ENCODE measurements around the gene KAZN.

KAZN gene

DNA sequence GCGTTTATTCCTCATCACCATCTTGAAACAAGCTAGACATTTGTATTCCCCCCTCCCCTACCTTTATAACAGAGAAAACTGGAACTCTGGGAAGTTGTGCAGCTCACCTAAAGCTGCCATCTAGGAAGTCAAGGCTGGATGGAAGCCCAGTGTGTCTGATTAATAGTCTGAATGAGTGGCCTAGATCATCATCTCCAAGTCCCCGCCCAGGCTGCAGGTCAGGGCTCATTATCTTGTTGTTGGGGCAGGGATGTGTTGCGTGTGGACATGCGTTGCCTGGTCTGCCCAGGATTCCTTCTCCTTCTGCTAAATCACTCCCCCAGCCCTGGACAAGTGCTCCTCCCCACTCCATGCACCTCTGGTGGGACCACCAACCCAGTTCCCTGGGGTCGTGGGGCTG lies 14.7 kb upstream of the KAZN start:
- TF ChIP-seq, protein P1, sequence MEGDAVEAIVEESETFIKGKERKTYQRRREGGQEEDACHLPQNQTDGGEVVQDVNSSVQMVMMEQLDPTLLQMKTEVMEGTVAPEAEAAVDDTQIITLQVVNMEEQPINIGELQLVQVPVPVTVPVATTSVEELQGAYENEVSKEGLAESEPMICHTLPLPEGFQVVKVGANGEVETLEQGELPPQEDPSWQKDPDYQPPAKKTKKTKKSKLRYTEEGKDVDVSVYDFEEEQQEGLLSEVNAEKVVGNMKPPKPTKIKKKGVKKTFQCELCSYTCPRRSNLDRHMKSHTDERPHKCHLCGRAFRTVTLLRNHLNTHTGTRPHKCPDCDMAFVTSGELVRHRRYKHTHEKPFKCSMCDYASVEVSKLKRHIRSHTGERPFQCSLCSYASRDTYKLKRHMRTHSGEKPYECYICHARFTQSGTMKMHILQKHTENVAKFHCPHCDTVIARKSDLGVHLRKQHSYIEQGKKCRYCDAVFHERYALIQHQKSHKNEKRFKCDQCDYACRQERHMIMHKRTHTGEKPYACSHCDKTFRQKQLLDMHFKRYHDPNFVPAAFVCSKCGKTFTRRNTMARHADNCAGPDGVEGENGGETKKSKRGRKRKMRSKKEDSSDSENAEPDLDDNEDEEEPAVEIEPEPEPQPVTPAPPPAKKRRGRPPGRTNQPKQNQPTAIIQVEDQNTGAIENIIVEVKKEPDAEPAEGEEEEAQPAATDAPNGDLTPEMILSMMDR (IDR thresholded peaks at IDR 0.05; ENCODE audit: low read length): no peak
- TF ChIP-seq EZH2 (IDR thresholded peaks at IDR 0.05; ENCODE audit: borderline replicate concordance, low read length): no peak
- H3K9me2 ChIP-seq (ENCODE audit: low read depth, low read length): no peaks in the 10 kb centered on the region

DNA sequence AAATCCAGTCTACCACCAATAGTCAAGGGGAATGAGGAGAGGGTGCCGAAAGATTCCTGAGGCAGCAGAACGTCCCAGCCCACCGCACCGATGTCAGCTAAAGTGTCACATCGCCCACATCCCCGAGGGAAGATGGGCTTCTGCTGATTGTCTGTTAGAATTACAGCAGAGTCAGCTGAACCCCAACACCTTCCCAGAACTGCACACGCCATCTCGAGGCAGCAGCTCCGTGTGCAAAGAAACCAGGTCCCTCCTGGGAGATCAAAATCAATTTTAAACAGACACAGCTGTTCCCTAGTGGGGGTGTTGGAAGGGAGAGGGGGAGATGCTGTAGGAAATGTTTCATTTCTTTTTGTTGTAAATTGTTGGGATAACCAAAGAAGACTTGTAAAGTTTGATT lies 12.8 kb upstream of the KAZN start:
- Histone ChIP-seq H2AFZ (ENCODE audit: low read length) (no peak overlapping the region), H3K9ac (ENCODE audit: low read length) (no peak overlapping the region), H3K79me2 (ENCODE audit: insufficient read depth, low read length) (no peaks in the 10 kb centered on the region), H3F3A (ENCODE audit: insufficient read depth, low read length) (no peaks in the 10 kb centered on the region), H3K27ac (ENCODE audit: low read depth, low read length, poor library complexity, severe bottlenecking) (no peak overlapping the region), H3K36me3 (ENCODE audit: insufficient read depth, low read length) (no peaks in the 10 kb centered on the region), H3K27me3 (ENCODE audit: insufficient read depth, low read length) (no peaks in the 10 kb centered on the region), H4K20me1 (ENCODE audit: insufficient read depth, low read length) (no peaks in the 10 kb centered on the region), H3K9me2 (ENCODE audit: low read depth, low read length) (no peaks in the 10 kb centered on the region), H3K4me1 (ENCODE audit: insufficient read depth, low read length, severe bottlenecking) (no peaks in the 10 kb centered on the region), H3K4me3 (ENCODE audit: low read depth, low read length, poor library complexity, severe bottlenecking) (no peak overlapping the region), H3K4me2 (ENCODE audit: low read length) (no peak overlapping the region), H3K9me3 (ENCODE audit: low read length) (no peaks in the 10 kb centered on the region)
- TF ChIP-seq EZH2 (IDR thresholded peaks at IDR 0.05; ENCODE audit: borderline replicate concordance, low read length): no peak
- TF ChIP-seq, protein P1 (IDR thresholded peaks at IDR 0.05; ENCODE audit: low read length): no peak

More for the DNA sequence above, 14.7 kb upstream of the KAZN start:
- Histone ChIP-seq H3F3A (ENCODE audit: insufficient read depth, low read length) (no peaks in the 10 kb centered on the region), H3K4me2 (ENCODE audit: low read length) (no peak overlapping the region), H3K79me2 (ENCODE audit: insufficient read depth, low read length) (no peaks in the 10 kb centered on the region), H3K4me1 (ENCODE audit: insufficient read depth, low read length, severe bottlenecking) (no peaks in the 10 kb centered on the region), H3K9me3 (ENCODE audit: low read length) (no peaks in the 10 kb centered on the region), H4K20me1 (ENCODE audit: insufficient read depth, low read length) (no peaks in the 10 kb centered on the region), H3K4me3 (ENCODE audit: low read depth, low read length, poor library complexity, severe bottlenecking) (no peak overlapping the region), H2AFZ (ENCODE audit: low read length) (no peak overlapping the region), H3K9ac (ENCODE audit: low read length) (no peak overlapping the region), H3K36me3 (ENCODE audit: insufficient read depth, low read length) (no peaks in the 10 kb centered on the region), H3K27me3 (ENCODE audit: insufficient read depth, low read length) (no peaks in the 10 kb centered on the region), H3K27ac (ENCODE audit: low read depth, low read length, poor library complexity, severe bottlenecking) (no peak overlapping the region)

DNA sequence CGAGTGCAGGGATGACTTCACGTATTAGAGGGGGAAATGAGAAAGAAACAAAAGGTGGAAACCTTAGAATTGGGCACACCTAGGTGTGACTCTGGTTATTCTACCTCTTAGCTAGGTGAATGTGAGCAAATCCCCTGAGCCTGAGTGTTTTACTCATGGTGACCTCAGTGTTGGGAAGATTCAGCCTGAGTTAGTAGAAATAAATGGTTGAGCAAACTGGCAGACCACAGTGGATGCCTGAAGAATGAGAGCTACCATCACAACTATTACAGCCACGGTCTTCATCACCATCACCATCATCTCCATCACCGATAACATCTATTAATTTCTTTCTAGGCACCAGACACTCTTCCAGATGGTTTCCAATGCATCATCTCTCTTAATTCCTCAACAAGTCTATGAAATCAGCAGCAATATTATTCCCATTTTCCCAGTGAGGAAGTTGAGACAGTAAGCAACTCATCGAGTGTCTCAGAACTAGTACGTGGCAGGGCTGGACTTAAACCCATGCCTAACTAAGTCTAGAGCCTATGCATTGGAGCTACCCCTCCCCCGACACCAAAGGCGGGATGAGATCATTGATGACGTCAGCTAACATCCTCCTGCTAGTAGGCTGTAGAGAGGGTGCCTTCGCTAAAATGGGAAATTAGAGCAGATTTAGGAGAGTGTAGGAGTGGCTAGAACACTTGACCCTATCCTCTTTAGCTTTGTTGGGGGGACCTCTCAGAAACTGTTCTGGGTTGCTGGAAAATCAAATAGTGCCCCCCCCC lies 7.9 kb upstream of the KAZN start:
- Histone ChIP-seq H3K27me3 (ENCODE audit: insufficient read depth, low read length) (no peaks in the 10 kb centered on the region), H3K79me2 (ENCODE audit: insufficient read depth, low read length) (no peaks in the 10 kb centered on the region), H3K9me3 (ENCODE audit: low read length) (no peaks in the 10 kb centered on the region), H3K9me2 (ENCODE audit: low read depth, low read length) (no peaks in the 10 kb centered on the region), H2AFZ (ENCODE audit: low read length) (no peak overlapping the region), H3K9ac (ENCODE audit: low read length) (no peak overlapping the region), H3K36me3 (ENCODE audit: insufficient read depth, low read length) (no peaks in the 10 kb centered on the region), H3F3A (ENCODE audit: insufficient read depth, low read length) (no peaks in the 10 kb centered on the region), H3K4me3 (ENCODE audit: low read depth, low read length, poor library complexity, severe bottlenecking) (no peak overlapping the region), H4K20me1 (ENCODE audit: insufficient read depth, low read length) (no peaks in the 10 kb centered on the region), H3K4me1 (ENCODE audit: insufficient read depth, low read length, severe bottlenecking) (no peaks in the 10 kb centered on the region), H3K27ac (ENCODE audit: low read depth, low read length, poor library complexity, severe bottlenecking) (no peak overlapping the region), H3K4me2 (ENCODE audit: low read length) (no peak overlapping the region)
- TF ChIP-seq, protein P1 (IDR thresholded peaks at IDR 0.05; ENCODE audit: low read length): no peak
- no peak for TF ChIP-seq EZH2 (IDR thresholded peaks at IDR 0.05; ENCODE audit: borderline replicate concordance, low read length)
